Measurements from ENCODE around the gene MIER1.

- no peak for TF ChIP-seq EZH2phosphoT487 (IDR thresholded peaks at IDR 0.05; ENCODE audit: borderline replicate concordance)
- no peak for TF ChIP-seq CTCF (conservative IDR thresholded peaks at IDR 0.05; ENCODE audit: low read length)
Observed at GRCh38 chr1:66919063-66919462, 5.7 kb upstream of the MIER1 start.
